Dendritic cell treated with granulocyte-macrophage colony-stimulating factor and Interleukin-4, amounts not matched to agents 40 ng/mL and 50 ng/mL, for 4 days (primary cell): ENCODE measurements around the gene DMBX1.

ENCODE experiments used
- H3K27ac Mint-ChIP-seq: one replicate; pipeline ENCODE4 v1.8.0; 2022; ENCODE audit warnings: mild to moderate bottlenecking, mixed read lengths
- H3K27me3 Mint-ChIP-seq: one replicate; pipeline ENCODE4 v1.8.0; 2022; ENCODE audit warnings: mild to moderate bottlenecking, mixed read lengths
- H3K36me3 Mint-ChIP-seq: one replicate; pipeline ENCODE4 v1.8.0; 2022; ENCODE audit warnings: low read depth, mixed read lengths
- H3K4me1 Mint-ChIP-seq: one replicate; pipeline ENCODE4 v1.8.0; 2022; ENCODE audit warnings: low read depth, mixed read lengths
- H3K4me3 Mint-ChIP-seq: one replicate; pipeline ENCODE4 v1.8.0; 2022; ENCODE audit warnings: mild to moderate bottlenecking, moderate library complexity, mixed read lengths
- H3K9me3 Mint-ChIP-seq: one replicate; pipeline ENCODE4 v1.8.0; 2022; ENCODE audit warnings: mixed read lengths
- intact Hi-C: fragments of 100-400 bp; cut with micrococcal nuclease; formaldehyde crosslinking; loops from one replicate; pipeline ENCODE4 v1.15.0; 2022

Gene DMBX1

DNA sequence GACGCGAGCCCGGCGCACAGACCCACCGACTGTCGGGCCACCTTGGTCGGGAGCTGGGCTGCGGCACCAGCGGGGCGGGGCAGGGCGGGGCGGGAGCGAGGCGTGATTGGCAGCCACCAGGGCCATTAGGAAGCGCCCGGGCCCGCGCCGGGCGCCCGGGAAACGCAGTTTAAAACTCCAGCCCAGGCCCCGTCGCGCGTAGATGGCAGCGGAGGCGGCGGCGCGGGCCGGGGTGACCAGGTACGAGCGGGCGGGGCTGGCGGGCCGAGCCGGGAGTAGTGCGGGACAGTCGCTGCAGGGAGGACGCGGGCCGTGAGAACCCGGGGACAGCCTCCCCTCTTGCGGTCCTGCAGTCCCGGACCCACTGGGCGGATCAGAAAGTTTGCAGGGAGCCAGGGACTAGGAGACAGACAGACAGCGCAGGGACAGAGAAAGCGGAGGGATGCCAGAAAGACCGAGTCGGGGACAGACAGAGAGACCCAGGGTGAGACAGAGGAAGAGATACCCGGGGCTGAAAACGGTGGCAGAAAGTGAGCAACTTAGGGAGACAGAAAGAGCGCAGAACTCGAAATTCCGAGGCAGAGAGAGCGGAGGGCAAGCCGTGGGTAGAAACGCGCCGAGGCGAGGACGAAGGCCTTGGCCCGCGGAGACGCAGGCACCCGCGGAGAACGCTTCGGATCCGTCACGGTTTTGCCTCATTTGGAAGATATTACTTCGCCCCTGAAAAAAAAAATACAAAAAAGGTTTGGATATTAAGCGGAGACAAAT, at the start of gene DMBX1:
Gene DMBX1, plus strand, starts transcription at position 199 of the 768 bp plus-strand sequence. CDS start 17,175 bp downstream, outside the sequence.
- Mint-ChIP-seq H3K4me1 (peaks cover 44% of the 10 kb centered on the region), H3K27me3 (peaks cover 98% of the 10 kb centered on the region), H3K4me3 (peak within 1 kb of the TSS; percentile 62), H3K27ac (peak within 1 kb of the TSS; percentile 48), H3K36me3 (no peaks in the 10 kb centered on the region), H3K9me3 (no peaks in the 10 kb centered on the region)
- intact Hi-C loops, result no loop called here

- peak overlapping the region; percentile 28 for H3K27ac Mint-ChIP-seq
- H3K36me3 Mint-ChIP-seq, result no peaks in the 10 kb centered on the region
- H3K9me3 Mint-ChIP-seq, result no peaks in the 10 kb centered on the region
- peaks cover 62% of the 10 kb centered on the region for H3K4me1 Mint-ChIP-seq
- intact Hi-C loops, result no loop called here
- H3K27me3 Mint-ChIP-seq, result peaks cover 17% of the 10 kb centered on the region
- no peak overlapping the region for H3K4me3 Mint-ChIP-seq
Measured at GRCh38 chr1:46440478-46440877, 49.2 kb upstream of the DMBX1 start.

DNA sequence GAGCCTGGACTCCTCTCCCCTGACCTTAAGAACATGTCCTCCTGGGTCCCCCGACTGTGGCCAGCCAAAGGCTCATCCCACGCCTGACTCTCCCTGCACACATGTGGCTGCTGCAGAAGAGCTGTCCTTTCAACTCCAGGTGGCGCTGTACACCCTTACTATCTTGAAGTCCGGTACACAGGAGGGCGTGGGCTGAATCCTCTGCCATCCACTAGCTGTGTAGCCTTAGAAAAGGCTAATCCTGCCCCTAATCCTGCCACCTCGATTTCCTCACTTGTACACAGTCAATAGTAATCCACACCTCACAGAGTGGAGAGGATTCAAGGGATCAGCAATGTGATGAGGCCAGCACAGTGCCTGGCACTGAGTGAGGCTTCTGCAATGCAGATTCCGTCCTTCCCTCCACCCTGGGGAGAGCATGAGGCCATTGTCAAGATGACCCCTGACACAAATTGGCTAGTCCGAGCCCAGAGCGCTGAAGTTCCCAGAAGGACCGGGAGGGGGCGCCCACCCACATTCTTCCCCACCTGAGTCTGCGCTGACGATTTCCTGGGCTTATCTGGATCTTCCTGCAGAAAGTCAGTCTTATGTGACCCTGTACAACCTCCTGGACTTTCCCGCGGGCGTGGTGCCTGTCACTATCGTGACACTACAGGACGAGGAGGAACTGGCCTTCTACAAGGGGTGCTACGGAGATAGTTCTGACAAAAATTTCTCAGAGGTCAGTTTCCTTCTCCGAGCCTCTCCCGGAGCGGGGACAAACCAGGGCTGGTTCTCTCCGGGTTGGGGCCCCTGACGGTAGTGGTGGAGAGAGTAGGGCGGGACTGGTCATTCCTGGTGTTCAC, 47.1 kb upstream of the DMBX1 start:
- H3K4me3 Mint-ChIP-seq, result peak overlapping the region; percentile 65
- no peaks in the 10 kb centered on the region for H3K9me3 Mint-ChIP-seq
- peaks cover 33% of the 10 kb centered on the region for H3K27me3 Mint-ChIP-seq
- peaks cover 57% of the 10 kb centered on the region for H3K4me1 Mint-ChIP-seq
- no peaks in the 10 kb centered on the region for H3K36me3 Mint-ChIP-seq
- intact Hi-C loops, result loop anchor here (1.0 kb wide), 1 partner anchor 86 kb away; no protein-coding TSS in a partner anchor
- H3K27ac Mint-ChIP-seq, result peak overlapping the region; percentile 80

- H3K27ac Mint-ChIP-seq, result no peak overlapping the region
- H3K9me3 Mint-ChIP-seq, result no peaks in the 10 kb centered on the region
- H3K4me1 Mint-ChIP-seq, result peaks cover 57% of the 10 kb centered on the region
- peaks cover 47% of the 10 kb centered on the region for H3K27me3 Mint-ChIP-seq
- no peaks in the 10 kb centered on the region for H3K36me3 Mint-ChIP-seq
- intact Hi-C loops, result no loop called here
- no peak overlapping the region for H3K4me3 Mint-ChIP-seq
Measured at GRCh38 chr1:46444466-46444865, 45.2 kb upstream of the DMBX1 start.

DNA sequence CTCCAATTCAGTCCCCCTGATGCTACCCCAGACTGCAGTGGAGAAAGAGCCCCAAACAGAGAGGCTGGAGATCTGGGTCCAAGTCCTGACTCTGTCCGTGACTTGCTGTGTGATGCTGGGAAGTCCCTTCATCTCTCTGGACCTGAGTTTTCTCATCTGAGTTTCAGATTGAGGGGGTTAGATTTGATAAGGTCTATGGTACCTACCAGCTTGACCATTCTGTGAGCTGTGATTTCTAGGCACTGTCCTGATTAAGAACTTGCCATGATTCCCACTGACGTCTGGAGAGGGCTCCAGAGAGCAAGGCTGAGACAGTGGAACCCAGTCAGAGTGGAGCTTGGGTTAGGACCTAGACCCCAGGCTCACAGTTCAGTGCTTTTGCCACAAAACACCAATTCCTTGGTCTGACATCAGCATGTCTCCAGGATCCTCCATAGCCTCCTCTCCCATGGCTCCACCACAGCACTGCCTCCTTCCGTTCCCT, 43.8 kb upstream of the DMBX1 start:
- Mint-ChIP-seq H3K4me3 (no peak overlapping the region), H3K4me1 (peaks cover 49% of the 10 kb centered on the region), H3K9me3 (no peaks in the 10 kb centered on the region), H3K36me3 (no peaks in the 10 kb centered on the region), H3K27ac (no peak overlapping the region), H3K27me3 (peaks cover 59% of the 10 kb centered on the region)
- intact Hi-C loops, result no loop called here

GRCh38 chr1:46446646-46447498, 42.8 kb upstream of the DMBX1 start:
- intact Hi-C loops, result loop anchor here (1.0 kb wide), 1 partner anchor 81 kb away; no protein-coding TSS in a partner anchor
- no peak overlapping the region for H3K4me3 Mint-ChIP-seq
- H3K9me3 Mint-ChIP-seq, result no peaks in the 10 kb centered on the region
- H3K27ac Mint-ChIP-seq, result no peak overlapping the region
- no peaks in the 10 kb centered on the region for H3K36me3 Mint-ChIP-seq
- peaks cover 45% of the 10 kb centered on the region for H3K4me1 Mint-ChIP-seq
- H3K27me3 Mint-ChIP-seq, result peaks cover 67% of the 10 kb centered on the region

GRCh38 chr1:46447499-46448108, 42.0 kb upstream of the DMBX1 start:
- H3K36me3 Mint-ChIP-seq, result no peaks in the 10 kb centered on the region
- peaks cover 38% of the 10 kb centered on the region for H3K4me1 Mint-ChIP-seq
- H3K27ac Mint-ChIP-seq, result no peak overlapping the region
- intact Hi-C loops, result loop anchor here (1.0 kb wide), 1 partner anchor 81 kb away; no protein-coding TSS in a partner anchor
- peak overlapping the region; percentile 28 for H3K4me3 Mint-ChIP-seq
- H3K9me3 Mint-ChIP-seq, result no peaks in the 10 kb centered on the region
- H3K27me3 Mint-ChIP-seq, result peaks cover 72% of the 10 kb centered on the region

- Mint-ChIP-seq H3K27ac (no peak overlapping the region), H3K4me1 (peaks cover 31% of the 10 kb centered on the region), H3K27me3 (peaks cover 79% of the 10 kb centered on the region), H3K36me3 (no peaks in the 10 kb centered on the region), H3K4me3 (peak overlapping the region; percentile 76), H3K9me3 (no peaks in the 10 kb centered on the region)
- intact Hi-C loops, result no loop called here
Measured at GRCh38 chr1:46448109-46448911, 41.3 kb upstream of the DMBX1 start.

GRCh38 chr1:46449223-46450159, 40.1 kb upstream of the DMBX1 start:
- intact Hi-C loops, result no loop called here
- H3K27me3 Mint-ChIP-seq, result peaks cover 89% of the 10 kb centered on the region
- no peaks in the 10 kb centered on the region for H3K9me3 Mint-ChIP-seq
- no peaks in the 10 kb centered on the region for H3K36me3 Mint-ChIP-seq
- peaks cover 28% of the 10 kb centered on the region for H3K4me1 Mint-ChIP-seq
- H3K4me3 Mint-ChIP-seq, result no peak overlapping the region
- H3K27ac Mint-ChIP-seq, result no peak overlapping the region

- intact Hi-C loops, result no loop called here
- Mint-ChIP-seq H3K4me3 (no peak overlapping the region), H3K9me3 (no peaks in the 10 kb centered on the region), H3K4me1 (peaks cover 28% of the 10 kb centered on the region), H3K27ac (no peak overlapping the region), H3K27me3 (peaks cover 89% of the 10 kb centered on the region), H3K36me3 (no peaks in the 10 kb centered on the region)
Measured at GRCh38 chr1:46450160-46450517, 39.5 kb upstream of the DMBX1 start.

GRCh38 chr1:46451948-46452930, 37.4 kb upstream of the DMBX1 start:
- peaks cover 73% of the 10 kb centered on the region for H3K27me3 Mint-ChIP-seq

More at GRCh38 chr1:46451948-46452930, 37.4 kb upstream of the DMBX1 start:
- intact Hi-C loops, result no loop called here
- Mint-ChIP-seq H3K27ac (no peak overlapping the region), H3K4me1 (peaks cover 17% of the 10 kb centered on the region), H3K9me3 (no peaks in the 10 kb centered on the region), H3K36me3 (no peaks in the 10 kb centered on the region), H3K4me3 (no peak overlapping the region)
